Measurements from ENCODE around the gene STS.
A peak's percentile ranks its signal among the peaks of the same experiment; 100 is the strongest.

Gene STS

GRCh38 chrX:7179446-7179845, 31.9 kb downstream of the STS start:
- Mint-ChIP-seq H3K4me3 (no peak overlapping the region), H3K27ac (no peak overlapping the region), H3K27me3 (no peaks in the 10 kb centered on the region), H3K36me3 (peaks cover 7 to 29% of the 10 kb centered on the region in 2 donors), H3K9me3 (peaks cover 5 to 11% of the 10 kb centered on the region in 2 donors), H3K4me1 (peaks cover 0 to 4% of the 10 kb centered on the region in 2 donors)
- ATAC-seq (replicated peaks) (no peak), DNase-seq (no peak)

GRCh38 chrX:7184816-7185215, 37.3 kb downstream of the STS start:
- no peaks in the 10 kb centered on the region for H3K9me3 Mint-ChIP-seq
- H3K4me3 Mint-ChIP-seq = no peak overlapping the region
- H3K36me3 Mint-ChIP-seq = peaks cover 0 to 13% of the 10 kb centered on the region in 2 donors
- H3K27ac Mint-ChIP-seq = no peak overlapping the region
- H3K4me1 Mint-ChIP-seq = peaks cover 0 to 4% of the 10 kb centered on the region in 2 donors
- no peaks in the 10 kb centered on the region for H3K27me3 Mint-ChIP-seq
- DNase-seq = no peak
- ATAC-seq (replicated peaks) = no peak

- Mint-ChIP-seq H3K4me1 (no peaks in the 10 kb centered on the region), H3K27me3 (no peaks in the 10 kb centered on the region), H3K9me3 (no peaks in the 10 kb centered on the region), H3K36me3 (peaks cover 0 to 3% of the 10 kb centered on the region in 2 donors), H3K27ac (no peak overlapping the region), H3K4me3 (no peak overlapping the region)
- DNase-seq (no peak), ATAC-seq (replicated peaks) (no peak)
Measured at GRCh38 chrX:7188672-7189071, 41.2 kb downstream of the STS start.

- DNase-seq (no peak), ATAC-seq (replicated peaks) (no peak)
- Mint-ChIP-seq H3K9me3 (no peaks in the 10 kb centered on the region), H3K27me3 (no peaks in the 10 kb centered on the region), H3K27ac (no peak overlapping the region), H3K36me3 (peaks cover 0 to 3% of the 10 kb centered on the region in 2 donors), H3K4me3 (no peak overlapping the region), H3K4me1 (no peaks in the 10 kb centered on the region)
Measured at GRCh38 chrX:7190157-7190556, 42.6 kb downstream of the STS start.

- DNase-seq (no peak), ATAC-seq (replicated peaks) (peak in 1 of 2 donors; percentile 41)
- Mint-ChIP-seq H3K9me3 (no peaks in the 10 kb centered on the region), H3K27ac (no peak overlapping the region), H3K4me1 (no peaks in the 10 kb centered on the region), H3K27me3 (no peaks in the 10 kb centered on the region), H3K4me3 (no peak overlapping the region), H3K36me3 (peaks cover 0 to 4% of the 10 kb centered on the region in 2 donors)
Measured at GRCh38 chrX:7191681-7192110, 44.2 kb downstream of the STS start.

- Mint-ChIP-seq H3K27me3 (no peaks in the 10 kb centered on the region), H3K9me3 (no peaks in the 10 kb centered on the region), H3K36me3 (peaks cover 0 to 9% of the 10 kb centered on the region in 2 donors), H3K4me1 (no peaks in the 10 kb centered on the region), H3K27ac (no peak overlapping the region), H3K4me3 (no peak overlapping the region)
- ATAC-seq (replicated peaks) = no peak
- DNase-seq = no peak
Measured at GRCh38 chrX:7192871-7193270, 45.4 kb downstream of the STS start.

GRCh38 chrX:7194606-7195005, 47.1 kb downstream of the STS start:
- no peaks in the 10 kb centered on the region for H3K9me3 Mint-ChIP-seq
- ATAC-seq (replicated peaks) (no peak), DNase-seq (no peak)
- no peaks in the 10 kb centered on the region for H3K27me3 Mint-ChIP-seq
- H3K4me1 Mint-ChIP-seq = no peaks in the 10 kb centered on the region
- no peak overlapping the region for H3K4me3 Mint-ChIP-seq
- H3K36me3 Mint-ChIP-seq = peaks cover 0 to 9% of the 10 kb centered on the region in 2 donors
- H3K27ac Mint-ChIP-seq = no peak overlapping the region

Measured in stimulated activated naive B cell treated with anti-CD40 and anti-IgM and Interleukin-4, amounts not matched to agents 10 μg/mL and 1 μg/mL and 100 μg/mL, for 72 hours (primary cell).